Activated CD8-positive, alpha-beta memory T cell treated with anti-CD3 and anti-CD28 coated beads, Interleukin-2, amount 10 ng/mL, durations not matched to agents 7 days and 5 days (primary cell): ENCODE results near the gene TAF13. TPM values are rescaled to one million over a fixed set of nuclear protein-coding genes. Genes with fewer than 3 reads are reported as not detected.
A peak's percentile ranks its signal among the peaks of the same experiment; 100 is the strongest.

ENCODE experiments used
- ATAC-seq: fragments of 150-1000 bp; cut with Tn5 transposase; one replicate; pipeline ENCODE4 v1.10.0; 2021; ENCODE audit warnings: moderate library complexity
- CTCF ChIA-PET: fragments of 350-600 bp; sonication (Branson Sonifier 250); formaldehyde crosslinking; loops from one replicate; lab custom pipeline; 2021; ENCODE audit warnings: antibody characterized with exemption; lab: Charles Lee
- DNase-seq: peaks from one replicate; pipeline ENCODE4 v3.0.0-alpha.2; 2020
- H3K27ac Mint-ChIP-seq: one replicate; pipeline ENCODE4 v1.8.0; 2021; ENCODE audit warnings: mild to moderate bottlenecking, mixed read lengths
- H3K27me3 Mint-ChIP-seq: one replicate; pipeline ENCODE4 v1.8.0; 2021; ENCODE audit warnings: mixed read lengths
- H3K36me3 Mint-ChIP-seq: one replicate; pipeline ENCODE4 v1.8.0; 2021; ENCODE audit warnings: mild to moderate bottlenecking, mixed read lengths
- H3K4me1 Mint-ChIP-seq: one replicate; pipeline ENCODE4 v1.8.0; 2021; ENCODE audit warnings: mixed read lengths
- H3K4me3 Mint-ChIP-seq: one replicate; pipeline ENCODE4 v1.8.0; 2021; ENCODE audit warnings: mild to moderate bottlenecking, moderate library complexity, mixed read lengths
- H3K9me3 Mint-ChIP-seq: one replicate; pipeline ENCODE4 v1.8.0; 2022; ENCODE audit warnings: low read depth, mixed read lengths
- total RNA-seq, 2 experiments: library from RNA; stranded (reverse); gene quantifications; one replicate each; pipeline ENCODE4 v1.2.3, GENCODE V29; 2021

TAF13 gene
- total RNA-seq, 2 experiments from 2014 or later: 18.1 to 26.4 TPM

- CTCF ChIA-PET: interaction anchor here (2.8 kb wide), 1 partner anchor 86 kb away, joined by 8 read pairs; no protein-coding TSS in a partner anchor
- ATAC-seq: no peak
- no peak for DNase-seq
- Mint-ChIP-seq H3K4me3 (no peak overlapping the region), H3K36me3 (peaks cover 9% of the 10 kb centered on the region), H3K27ac (no peak overlapping the region), H3K9me3 (no peaks in the 10 kb centered on the region), H3K4me1 (peaks cover 20% of the 10 kb centered on the region), H3K27me3 (peaks cover 20% of the 10 kb centered on the region)
These were observed 32.0 kb upstream of the TAF13 start for GRCh38 chr1:109107785-109108184.

GRCh38 chr1:109105881-109106280, 30.1 kb upstream of the TAF13 start:
- CTCF ChIA-PET: interaction anchor here (1.1 kb wide), 1 partner anchor 88 kb away, joined by 3 read pairs; no protein-coding TSS in a partner anchor
- no peak for ATAC-seq
- Mint-ChIP-seq H3K9me3 (no peaks in the 10 kb centered on the region), H3K27me3 (peaks cover 14% of the 10 kb centered on the region), H3K4me3 (no peak overlapping the region), H3K27ac (no peak overlapping the region), H3K4me1 (peaks cover 20% of the 10 kb centered on the region), H3K36me3 (peaks cover 13% of the 10 kb centered on the region)
- no peak for DNase-seq

GRCh38 chr1:109104364-109105151, 28.8 kb upstream of the TAF13 start:
- Mint-ChIP-seq H3K4me1 (peaks cover 24% of the 10 kb centered on the region), H3K9me3 (no peaks in the 10 kb centered on the region), H3K27ac (no peak overlapping the region), H3K27me3 (peaks cover 3% of the 10 kb centered on the region), H3K4me3 (no peak overlapping the region), H3K36me3 (peaks cover 15% of the 10 kb centered on the region)
- ATAC-seq (no peak), DNase-seq (no peak)
- CTCF ChIA-PET: interaction anchor here (0.5 to 7.4 kb wide), 2 partner anchors 9 to 271 kb away, joined by 3 to 114 read pairs; partner anchors contain the start of gene ELAPOR1

- CTCF ChIA-PET: interaction anchor here (0.6 to 7.4 kb wide), 30 partner anchors 9 to 448 kb away, joined by 3 to 114 read pairs (median 5); partner anchors contain the start of genes ATXN7L2, ELAPOR1, GNAI3 and PRPF38B
- ATAC-seq (peak; percentile 94), DNase-seq (peak; percentile 98)
- Mint-ChIP-seq H3K9me3 (no peaks in the 10 kb centered on the region), H3K4me3 (peak overlapping the region; percentile 96), H3K36me3 (peaks cover 20% of the 10 kb centered on the region), H3K4me1 (peaks cover 14% of the 10 kb centered on the region), H3K27me3 (no peaks in the 10 kb centered on the region), H3K27ac (peak overlapping the region; percentile 93)
These were observed 24.4 kb upstream of the TAF13 start for GRCh38 chr1:109099938-109100773.

GRCh38 chr1:109096120-109096519, 20.3 kb upstream of the TAF13 start:
- H3K27ac Mint-ChIP-seq: no peak overlapping the region
- peaks cover 27% of the 10 kb centered on the region for H3K4me1 Mint-ChIP-seq
- peaks cover 23% of the 10 kb centered on the region for H3K36me3 Mint-ChIP-seq
- DNase-seq (no peak), ATAC-seq (no peak)
- no peaks in the 10 kb centered on the region for H3K27me3 Mint-ChIP-seq
- CTCF ChIA-PET: interaction anchor here (0.6 to 1.3 kb wide), 2 partner anchors 17 to 25 kb away, joined by 3 to 6 read pairs; a partner anchor contains a TSS
- no peak overlapping the region for H3K4me3 Mint-ChIP-seq
- no peaks in the 10 kb centered on the region for H3K9me3 Mint-ChIP-seq

- no peaks in the 10 kb centered on the region for H3K27me3 Mint-ChIP-seq
- CTCF ChIA-PET: interaction anchor here (0.6 to 1.3 kb wide), 2 partner anchors 17 to 26 kb away, joined by 3 to 6 read pairs; a partner anchor contains a TSS
These were observed 19.8 kb upstream of the TAF13 start for GRCh38 chr1:109095631-109096030.

GRCh38 chr1:109094871-109095270, 19.1 kb upstream of the TAF13 start:
- H3K4me3 Mint-ChIP-seq: no peak overlapping the region
- DNase-seq (no peak), ATAC-seq (no peak)
- peaks cover 27% of the 10 kb centered on the region for H3K4me1 Mint-ChIP-seq
- H3K27me3 Mint-ChIP-seq: no peaks in the 10 kb centered on the region
- H3K27ac Mint-ChIP-seq: no peak overlapping the region
- no peaks in the 10 kb centered on the region for H3K9me3 Mint-ChIP-seq
- H3K36me3 Mint-ChIP-seq: peaks cover 22% of the 10 kb centered on the region
- CTCF ChIA-PET: no interaction called here

More at GRCh38 chr1:109095631-109096030, 19.8 kb upstream of the TAF13 start:
- Mint-ChIP-seq H3K4me3 (no peak overlapping the region), H3K27ac (no peak overlapping the region), H3K4me1 (peaks cover 27% of the 10 kb centered on the region), H3K36me3 (peaks cover 24% of the 10 kb centered on the region), H3K9me3 (no peaks in the 10 kb centered on the region)
- no peak for ATAC-seq
- no peak for DNase-seq

- Mint-ChIP-seq H3K27ac (no peak overlapping the region), H3K27me3 (no peaks in the 10 kb centered on the region), H3K36me3 (peaks cover 22% of the 10 kb centered on the region), H3K4me1 (peaks cover 29% of the 10 kb centered on the region), H3K4me3 (no peak overlapping the region), H3K9me3 (no peaks in the 10 kb centered on the region)
- DNase-seq (no peak), ATAC-seq (no peak)
- CTCF ChIA-PET: no interaction called here
These were observed 18.6 kb upstream of the TAF13 start for GRCh38 chr1:109094377-109094803.

GRCh38 chr1:109091839-109092193, 16.0 kb upstream of the TAF13 start:
- Mint-ChIP-seq H3K27ac (peak overlapping the region; percentile 97), H3K4me3 (peak overlapping the region; percentile 98), H3K4me1 (peaks cover 29% of the 10 kb centered on the region), H3K36me3 (peaks cover 23% of the 10 kb centered on the region), H3K27me3 (no peaks in the 10 kb centered on the region), H3K9me3 (no peaks in the 10 kb centered on the region)
- no peak for DNase-seq
- CTCF ChIA-PET: interaction anchor here (1.1 to 3.0 kb wide), 6 partner anchors 8 to 399 kb away, joined by 3 to 33 read pairs (median 9); partner anchors contain the start of genes ELAPOR1, PRPF38B and TAF13
- ATAC-seq: no peak

GRCh38 chr1:109091078-109091838, 15.5 kb upstream of the TAF13 start:
- DNase-seq (peak; percentile 57), ATAC-seq (peak; percentile 62)
- Mint-ChIP-seq H3K27me3 (no peaks in the 10 kb centered on the region), H3K4me3 (peak overlapping the region; percentile 98), H3K4me1 (peaks cover 29% of the 10 kb centered on the region), H3K9me3 (no peaks in the 10 kb centered on the region), H3K36me3 (peaks cover 22% of the 10 kb centered on the region), H3K27ac (peak overlapping the region; percentile 97)
- CTCF ChIA-PET: interaction anchor here (1.1 to 3.0 kb wide), 7 partner anchors 8 to 399 kb away, joined by 3 to 33 read pairs (median 4); partner anchors contain the start of genes ELAPOR1, PRPF38B, TAF13 and WDR47

GRCh38 chr1:109090196-109091077, 14.6 kb upstream of the TAF13 start, which contains the start of gene TMEM167B:
Gene TMEM167B (plus strand): TSS chr1:109090764. CDS start chr1:109090873, 109 bp downstream.
- Mint-ChIP-seq H3K4me3 (peak within 1 kb of the TSS; percentile 98), H3K9me3 (no peaks in the 10 kb centered on the region), H3K27me3 (no peaks in the 10 kb centered on the region), H3K4me1 (peaks cover 29% of the 10 kb centered on the region), H3K36me3 (peaks cover 19% of the 10 kb centered on the region), H3K27ac (peak within 1 kb of the TSS; percentile 97)
- CTCF ChIA-PET: interaction anchor here (1.5 to 3.0 kb wide), 5 partner anchors 9 to 398 kb away, joined by 4 to 33 read pairs (median 14); partner anchors contain the start of genes ELAPOR1, PRPF38B, TAF13 and WDR47
- ATAC-seq (peak; percentile 96), DNase-seq (peak; percentile 95)
